AG04449 (cell line): ENCODE measurements around the gene SORCS1.

ENCODE experiments used
- CTCF ChIA-PET: fragments of 350-600 bp; formaldehyde crosslinking; extraction: SDS; loops from one replicate; lab custom pipeline; 2021; ENCODE audit warnings: antibody characterized with exemption; lab: Yijun Ruan, JAX
- POLR2A ChIA-PET: fragments of 400-600, 350-600 bp; formaldehyde crosslinking; extraction: SDS; loops from one replicate; lab custom pipeline; 2020; ENCODE audit warnings: antibody characterized with exemption, inconsistent platforms; lab: Yijun Ruan, JAX
- DNase-seq: peaks from one replicate; pipeline ENCODE4 v3.0.0-alpha.2; 2010; ENCODE audit warnings: low read depth, low spot score
- H3K4me3 ChIP-seq: 2 replicates; pipeline ENCODE4 v1.5.1; 2011; ENCODE audit warnings: low read depth, mild to moderate bottlenecking, control low read depth, low read length
- CTCF ChIP-seq: IDR thresholded peaks from one replicate; pipeline ENCODE4 v1.5.1; 2011; ENCODE audit warnings: mild to moderate bottlenecking, moderate library complexity, low read length, control low read depth, inconsistent platforms; ENCODE audit not compliant: insufficient read depth; ENCODE audit errors: missing control alignments

The SORCS1 gene

GRCh38 chr10:107163881-107164861 lies at the start of gene SORCS1:
SORCS1 (minus strand) TSS chr10:107164706.
- DNase-seq: no peak
- no peak for TF ChIP-seq CTCF
- ChIA-PET CTCF (no interaction called here), POLR2A (no interaction called here)
- no peak within 1 kb of the TSS; the same call in 1 of the 2 replicates for H3K4me3 ChIP-seq

- no peak overlapping the region for H3K4me3 ChIP-seq
- DNase-seq: no peak
- ChIA-PET POLR2A (no interaction called here), CTCF (no interaction called here)
- no peak for TF ChIP-seq CTCF
Measured at GRCh38 chr10:107214261-107214660, 49.8 kb upstream of the SORCS1 start.

GRCh38 chr10:107213861-107214260 lies 49.4 kb upstream of the SORCS1 start:
- H3K4me3 ChIP-seq: no peak overlapping the region
- ChIA-PET CTCF (no interaction called here), POLR2A (no interaction called here)
- no peak for TF ChIP-seq CTCF
- no peak for DNase-seq

- POLR2A ChIA-PET: no interaction called here
- H3K4me3 ChIP-seq: no peak overlapping the region
- CTCF ChIA-PET: no interaction called here
Measured at GRCh38 chr10:107206833-107207232, 42.3 kb upstream of the SORCS1 start.

GRCh38 chr10:107169516-107169915 lies 5.0 kb upstream of the SORCS1 start:
- ChIA-PET CTCF (interaction anchor here (0.6 kb wide), 1 partner anchor 299 kb away, joined by 4 read pairs; no protein-coding TSS in a partner anchor), POLR2A (no interaction called here)
- H3K4me3 ChIP-seq: no peak overlapping the region
- no peak for TF ChIP-seq CTCF
- DNase-seq: no peak

More at GRCh38 chr10:107206833-107207232, 42.3 kb upstream of the SORCS1 start:
- TF ChIP-seq CTCF: no peak
- DNase-seq: no peak

GRCh38 chr10:107168738-107169137 lies 4.2 kb upstream of the SORCS1 start:
- POLR2A ChIA-PET: no interaction called here
- no peak for TF ChIP-seq CTCF
- H3K4me3 ChIP-seq: no peak overlapping the region
- DNase-seq: no peak
- CTCF ChIA-PET: no interaction called here
